ENCODE data around the gene SMPD2. TPM values are rescaled to one million over a fixed set of nuclear protein-coding genes. Genes with fewer than 3 reads are reported as not detected.

SMPD2 gene
- total RNA-seq, 1 donor from 2014 or later = 9.8 TPM

GRCh38 chr6:109406196-109406595 is 34.3 kb upstream of the SMPD2 start:
- peaks cover 6% of the 10 kb centered on the region for H3K9me3 Mint-ChIP-seq
- no peaks in the 10 kb centered on the region for H3K36me3 Mint-ChIP-seq
- TF ChIP-seq CTCF (IDR thresholded peaks at IDR 0.05; ENCODE audit: unreplicated experiment) = no peak
- H3K4me1 Mint-ChIP-seq = no peaks in the 10 kb centered on the region
- no peak overlapping the region for H3K4me3 Mint-ChIP-seq
- no peak overlapping the region for H3K27ac Mint-ChIP-seq
- DNase-seq (ENCODE audit: low spot score in 2 of 2, unreplicated experiment in 2 of 2) = no peak
- no peaks in the 10 kb centered on the region for H3K27me3 Mint-ChIP-seq (ENCODE audit: low read depth)

GRCh38 chr6:109411034-109411433 is 29.5 kb upstream of the SMPD2 start:
- no peak for TF ChIP-seq CTCF (IDR thresholded peaks at IDR 0.05; ENCODE audit: unreplicated experiment)
- Mint-ChIP-seq H3K4me3 (no peak overlapping the region), H3K9me3 (peaks cover 26% of the 10 kb centered on the region), H3K4me1 (no peaks in the 10 kb centered on the region), H3K27me3 (ENCODE audit: low read depth) (peaks cover 2% of the 10 kb centered on the region), H3K27ac (no peak overlapping the region), H3K36me3 (peaks cover 9% of the 10 kb centered on the region)
- DNase-seq (ENCODE audit: low spot score in 2 of 2, unreplicated experiment in 2 of 2) = no peak

GRCh38 chr6:109417646-109418045 is 22.9 kb upstream of the SMPD2 start:
- H3K9me3 Mint-ChIP-seq = peaks cover 14% of the 10 kb centered on the region
- H3K4me1 Mint-ChIP-seq = no peaks in the 10 kb centered on the region
- H3K27me3 Mint-ChIP-seq (ENCODE audit: low read depth) = no peaks in the 10 kb centered on the region
- no peak for TF ChIP-seq CTCF (IDR thresholded peaks at IDR 0.05; ENCODE audit: unreplicated experiment)
- no peak overlapping the region for H3K27ac Mint-ChIP-seq
- DNase-seq (ENCODE audit: low spot score in 2 of 2, unreplicated experiment in 2 of 2) = no peak
- H3K4me3 Mint-ChIP-seq = no peak overlapping the region
- H3K36me3 Mint-ChIP-seq = peaks cover 4% of the 10 kb centered on the region

- Mint-ChIP-seq H3K27ac (no peak overlapping the region), H3K27me3 (ENCODE audit: low read depth) (no peaks in the 10 kb centered on the region), H3K4me1 (no peaks in the 10 kb centered on the region), H3K4me3 (no peak overlapping the region), H3K36me3 (no peaks in the 10 kb centered on the region), H3K9me3 (no peaks in the 10 kb centered on the region)
- no peak for TF ChIP-seq CTCF (IDR thresholded peaks at IDR 0.05; ENCODE audit: unreplicated experiment)
- no peak for DNase-seq (ENCODE audit: low spot score in 2 of 2, unreplicated experiment in 2 of 2)
Observed at GRCh38 chr6:109420751-109421150, 19.8 kb upstream of the SMPD2 start.

- Mint-ChIP-seq H3K4me3 (no peak overlapping the region), H3K9me3 (no peaks in the 10 kb centered on the region), H3K4me1 (no peaks in the 10 kb centered on the region), H3K27me3 (ENCODE audit: low read depth) (no peaks in the 10 kb centered on the region), H3K27ac (no peak overlapping the region), H3K36me3 (no peaks in the 10 kb centered on the region)
- DNase-seq (ENCODE audit: low spot score in 2 of 2, unreplicated experiment in 2 of 2) = no peak
- TF ChIP-seq CTCF (IDR thresholded peaks at IDR 0.05; ENCODE audit: unreplicated experiment) = no peak
Observed at GRCh38 chr6:109421184-109421583, 19.3 kb upstream of the SMPD2 start.

GRCh38 chr6:109424946-109425345 is 15.6 kb upstream of the SMPD2 start:
- Mint-ChIP-seq H3K27ac (no peak overlapping the region), H3K27me3 (ENCODE audit: low read depth) (no peaks in the 10 kb centered on the region), H3K36me3 (no peaks in the 10 kb centered on the region), H3K4me1 (peaks cover 5% of the 10 kb centered on the region), H3K9me3 (no peaks in the 10 kb centered on the region), H3K4me3 (no peak overlapping the region)
- DNase-seq (ENCODE audit: low spot score in 2 of 2, unreplicated experiment in 2 of 2) = no peak
- TF ChIP-seq CTCF (IDR thresholded peaks at IDR 0.05; ENCODE audit: unreplicated experiment) = no peak

Data from mesothelial cell of epicardium (in vitro differentiated cells).